Fibroblast of skin of left quadriceps (primary cell): ENCODE data around the gene NDUFAF4.
"Not testable (repeated sequence)": the region's sequence is repeated elsewhere in the genome, so short reads cannot be mapped to it uniquely, and the experiment has no call there.

ENCODE experiments used
- DNase-seq, 2 experiments: peaks; one replicate each; pipeline ENCODE4 v3.0.0-alpha.2; 2013; ENCODE audit warnings: low read depth in 2 of 2

Gene NDUFAF4

GRCh38 chr6:96899019-96899418, 1.3 kb upstream of the NDUFAF4 start:
- DNase-seq = peak; percentile 6 to 13

- no peak for DNase-seq
Observed at GRCh38 chr6:96898241-96898851, 655 bp upstream of the NDUFAF4 start.

GRCh38 chr6:96889146-96889545, 8.5 kb downstream of the NDUFAF4 start:
- DNase-seq = no peak

GRCh38 chr6:96888745-96889144, 8.9 kb downstream of the NDUFAF4 start:
- DNase-seq = no peak

- no peak for DNase-seq
Observed at GRCh38 chr6:96886519-96886918, 11.2 kb downstream of the NDUFAF4 start.

- DNase-seq = not testable (repeated sequence)
Observed at GRCh38 chr6:96885187-96885631, 12.5 kb downstream of the NDUFAF4 start.

- DNase-seq = peak; percentile 32 to 33
Observed at GRCh38 chr6:96878143-96878542, 19.5 kb downstream of the NDUFAF4 start.

- DNase-seq = no peak
Observed at GRCh38 chr6:96876886-96877545, 20.7 kb downstream of the NDUFAF4 start.

- DNase-seq = no peak
Observed at GRCh38 chr6:96872976-96873375, 24.7 kb downstream of the NDUFAF4 start.

GRCh38 chr6:96865055-96865405, 32.7 kb downstream of the NDUFAF4 start:
- DNase-seq = no peak

- no peak for DNase-seq
Observed at GRCh38 chr6:96864216-96865054, 33.3 kb downstream of the NDUFAF4 start.

- no peak for DNase-seq
Observed at GRCh38 chr6:96862560-96862959, 35.1 kb downstream of the NDUFAF4 start.

GRCh38 chr6:96861588-96861987, 36.1 kb downstream of the NDUFAF4 start:
- no peak for DNase-seq

- no peak for DNase-seq
Observed at GRCh38 chr6:96856856-96857255, 40.8 kb downstream of the NDUFAF4 start.

- DNase-seq = no peak
Observed at GRCh38 chr6:96853083-96853482, 44.6 kb downstream of the NDUFAF4 start.

- DNase-seq = no peak
Observed at GRCh38 chr6:96852605-96853004, 45.1 kb downstream of the NDUFAF4 start.

- DNase-seq = no peak
Observed at GRCh38 chr6:96851858-96852257, 45.8 kb downstream of the NDUFAF4 start.

- DNase-seq = no peak
Observed at GRCh38 chr6:96849615-96850014, 48.1 kb downstream of the NDUFAF4 start.

GRCh38 chr6:96844530-96844929, 53.2 kb downstream of the NDUFAF4 start:
- no peak for DNase-seq

- DNase-seq = peak; percentile 40 to 43
Observed at GRCh38 chr6:96841345-96841744, 56.3 kb downstream of the NDUFAF4 start.
